Parathyroid adenoma (tissue), 2 donors: ENCODE measurements around the gene UBE2E2.

ENCODE experiments used
- H2AFZ ChIP-seq: fragments of 300-600 bp; sonication (generic); one replicate; pipeline ENCODE4 v1.7.0; 2017; ENCODE audit warnings: antibody characterized with exemption, mild to moderate bottlenecking
- H3K27ac ChIP-seq: fragments of 300-600 bp; sonication (generic); one replicate; pipeline ENCODE4 v1.7.0; 2017
- H3K27me3 ChIP-seq: fragments of 300-600 bp; sonication (generic); one replicate; pipeline ENCODE4 v1.7.0; 2017; ENCODE audit warnings: low read length; ENCODE audit not compliant: control insufficient read depth, insufficient read depth
- H3K36me3 ChIP-seq: fragments of 300-600 bp; sonication (generic); one replicate; pipeline ENCODE4 v1.7.0; 2017; ENCODE audit warnings: low read length; ENCODE audit not compliant: control insufficient read depth, insufficient read depth
- H3K4me1 ChIP-seq: fragments of 300-600 bp; sonication (generic); one replicate; pipeline ENCODE4 v1.7.0; 2017; ENCODE audit warnings: control low read depth
- H3K4me2 ChIP-seq: fragments of 300-600 bp; sonication (generic); one replicate; pipeline ENCODE4 v1.7.0; 2017; ENCODE audit warnings: low read length
- H3K4me3 ChIP-seq: fragments of 300-600 bp; sonication (generic); one replicate; pipeline ENCODE4 v1.7.0; 2017; ENCODE audit warnings: low read depth, low read length
- H3K79me2 ChIP-seq: fragments of 300-600 bp; sonication (generic); one replicate; pipeline ENCODE4 v1.7.0; 2017; ENCODE audit warnings: control low read depth
- H3K9ac ChIP-seq: fragments of 300-600 bp; sonication (generic); one replicate; pipeline ENCODE4 v1.7.0; 2017; ENCODE audit warnings: mild to moderate bottlenecking
- H3K9me3 ChIP-seq: fragments of 300-600 bp; sonication (generic); one replicate; pipeline ENCODE4 v1.7.0; 2017; ENCODE audit warnings: low read length; ENCODE audit not compliant: control insufficient read depth
- TF ChIP-seq, protein P1 (sequence below): fragments of 300-600 bp; sonication (generic); IDR thresholded peaks from one replicate; pipeline ENCODE4 v1.7.0; 2017; ENCODE audit warnings: antibody characterized with exemption, mild to moderate bottlenecking
- donor health status: primary hyperparathyroidism.

The UBE2E2 gene

DNA sequence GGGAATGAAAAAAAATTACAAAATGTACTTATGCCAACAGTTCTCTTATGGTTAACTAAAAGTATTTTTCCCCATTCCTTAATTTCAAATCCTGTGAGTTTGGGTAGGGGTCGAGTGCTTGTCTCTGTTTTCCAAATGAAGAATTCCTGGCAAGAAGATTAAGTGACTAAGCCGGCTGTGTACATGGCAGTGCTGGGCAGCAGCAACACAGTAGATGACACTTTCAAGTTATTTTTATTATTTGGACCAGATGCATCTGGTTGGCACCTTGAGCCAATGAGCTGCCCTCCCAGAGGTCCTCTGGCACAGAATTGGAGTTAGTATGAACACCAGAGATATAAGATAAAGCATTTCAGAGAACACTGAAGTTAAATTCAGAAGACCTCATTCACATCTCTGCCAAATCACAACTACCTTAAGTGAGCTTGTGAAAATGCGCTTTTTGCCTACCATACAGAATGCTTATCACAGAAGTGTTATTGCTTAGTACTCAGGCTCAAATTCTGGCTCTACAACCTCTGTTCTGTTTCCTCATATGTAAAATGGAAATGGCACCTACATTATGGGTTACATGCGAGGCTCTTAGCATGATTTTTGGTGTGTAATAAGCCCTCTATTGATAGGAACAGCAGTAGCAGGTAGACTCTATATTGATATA lies 256.9 kb downstream of the UBE2E2 start:
- peaks cover 6% of the 10 kb centered on the region for H3K4me1 ChIP-seq
- no peaks in the 10 kb centered on the region for H3K36me3 ChIP-seq
- no peak overlapping the region for H2AFZ ChIP-seq
- no peak overlapping the region for H3K4me3 ChIP-seq
- H3K9ac ChIP-seq: no peak overlapping the region
- TF ChIP-seq, protein P1, sequence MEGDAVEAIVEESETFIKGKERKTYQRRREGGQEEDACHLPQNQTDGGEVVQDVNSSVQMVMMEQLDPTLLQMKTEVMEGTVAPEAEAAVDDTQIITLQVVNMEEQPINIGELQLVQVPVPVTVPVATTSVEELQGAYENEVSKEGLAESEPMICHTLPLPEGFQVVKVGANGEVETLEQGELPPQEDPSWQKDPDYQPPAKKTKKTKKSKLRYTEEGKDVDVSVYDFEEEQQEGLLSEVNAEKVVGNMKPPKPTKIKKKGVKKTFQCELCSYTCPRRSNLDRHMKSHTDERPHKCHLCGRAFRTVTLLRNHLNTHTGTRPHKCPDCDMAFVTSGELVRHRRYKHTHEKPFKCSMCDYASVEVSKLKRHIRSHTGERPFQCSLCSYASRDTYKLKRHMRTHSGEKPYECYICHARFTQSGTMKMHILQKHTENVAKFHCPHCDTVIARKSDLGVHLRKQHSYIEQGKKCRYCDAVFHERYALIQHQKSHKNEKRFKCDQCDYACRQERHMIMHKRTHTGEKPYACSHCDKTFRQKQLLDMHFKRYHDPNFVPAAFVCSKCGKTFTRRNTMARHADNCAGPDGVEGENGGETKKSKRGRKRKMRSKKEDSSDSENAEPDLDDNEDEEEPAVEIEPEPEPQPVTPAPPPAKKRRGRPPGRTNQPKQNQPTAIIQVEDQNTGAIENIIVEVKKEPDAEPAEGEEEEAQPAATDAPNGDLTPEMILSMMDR: no peak
- H3K4me2 ChIP-seq: no peak overlapping the region
- no peak overlapping the region for H3K27ac ChIP-seq
- H3K27me3 ChIP-seq: no peaks in the 10 kb centered on the region
- H3K9me3 ChIP-seq: no peaks in the 10 kb centered on the region
- no peaks in the 10 kb centered on the region for H3K79me2 ChIP-seq

DNA sequence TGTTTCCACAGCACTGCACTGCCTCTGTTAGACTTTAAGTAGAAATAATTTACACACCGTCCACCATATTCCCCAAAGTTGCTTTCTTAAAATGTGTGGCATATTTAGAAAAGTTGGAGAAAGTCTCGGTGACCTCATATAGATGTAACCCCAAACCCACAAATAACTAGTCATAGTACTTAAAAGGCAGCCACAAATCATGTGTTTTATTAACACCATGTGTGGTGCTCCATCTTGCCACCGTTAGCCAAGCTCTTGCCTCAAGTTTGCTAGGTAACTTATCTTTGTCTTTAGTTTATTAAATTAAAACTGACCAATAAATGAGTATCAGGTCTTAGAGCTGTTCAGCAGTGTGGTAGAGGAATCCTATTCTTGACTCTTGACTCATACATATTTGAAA lies 257.9 kb downstream of the UBE2E2 start:
- no peak overlapping the region for H3K4me2 ChIP-seq
- peaks cover 6% of the 10 kb centered on the region for H3K4me1 ChIP-seq
- H3K79me2 ChIP-seq: no peaks in the 10 kb centered on the region
- TF ChIP-seq, protein P1: no peak
- H3K27me3 ChIP-seq: no peaks in the 10 kb centered on the region
- H3K9me3 ChIP-seq: no peaks in the 10 kb centered on the region
- H3K27ac ChIP-seq: no peak overlapping the region
- H3K4me3 ChIP-seq: no peak overlapping the region
- no peak overlapping the region for H3K9ac ChIP-seq
- H3K36me3 ChIP-seq: no peaks in the 10 kb centered on the region
- no peak overlapping the region for H2AFZ ChIP-seq

- TF ChIP-seq, protein P1: no peak
- no peak overlapping the region for H3K4me3 ChIP-seq
Observed at GRCh38 chr3:23463791-23464190, 260.7 kb downstream of the UBE2E2 start.

GRCh38 chr3:23465569-23465968 lies 262.4 kb downstream of the UBE2E2 start:
- no peak overlapping the region for H3K9ac ChIP-seq
- no peaks in the 10 kb centered on the region for H3K27me3 ChIP-seq
- H3K36me3 ChIP-seq: no peaks in the 10 kb centered on the region
- H3K27ac ChIP-seq: no peak overlapping the region
- no peak overlapping the region for H3K4me2 ChIP-seq
- H3K4me1 ChIP-seq: no peaks in the 10 kb centered on the region
- no peak overlapping the region for H3K4me3 ChIP-seq
- no peaks in the 10 kb centered on the region for H3K79me2 ChIP-seq
- TF ChIP-seq, protein P1: no peak
- no peak overlapping the region for H2AFZ ChIP-seq
- H3K9me3 ChIP-seq: no peaks in the 10 kb centered on the region

More at GRCh38 chr3:23463791-23464190, 260.7 kb downstream of the UBE2E2 start:
- Histone ChIP-seq H2AFZ (no peak overlapping the region), H3K27me3 (no peaks in the 10 kb centered on the region), H3K36me3 (no peaks in the 10 kb centered on the region), H3K27ac (no peak overlapping the region), H3K9ac (no peak overlapping the region), H3K4me1 (peaks cover 6% of the 10 kb centered on the region), H3K4me2 (no peak overlapping the region), H3K9me3 (no peaks in the 10 kb centered on the region), H3K79me2 (no peaks in the 10 kb centered on the region)

GRCh38 chr3:23468203-23468602 lies 265.1 kb downstream of the UBE2E2 start:
- no peak overlapping the region for H3K4me3 ChIP-seq
- H3K4me2 ChIP-seq: no peak overlapping the region
- H3K79me2 ChIP-seq: no peaks in the 10 kb centered on the region

More at GRCh38 chr3:23468203-23468602, 265.1 kb downstream of the UBE2E2 start:
- no peaks in the 10 kb centered on the region for H3K9me3 ChIP-seq
- H3K4me1 ChIP-seq: no peaks in the 10 kb centered on the region
- no peaks in the 10 kb centered on the region for H3K36me3 ChIP-seq
- TF ChIP-seq, protein P1: no peak
- H2AFZ ChIP-seq: no peak overlapping the region
- no peak overlapping the region for H3K27ac ChIP-seq
- no peaks in the 10 kb centered on the region for H3K27me3 ChIP-seq
- no peak overlapping the region for H3K9ac ChIP-seq
